Tibial nerve (tissue), 4 donors: ENCODE data around the gene TMEM161A. TPM values are rescaled to one million over a fixed set of nuclear protein-coding genes. Genes with fewer than 3 reads are reported as not detected.

Experiments used
- DNase-seq, 2 donors: peaks; one replicate each; pipeline ENCODE4 v3.0.0-alpha.2; 2019; ENCODE audit warnings: low spot score in 2 of 2
- H3K27ac ChIP-seq, 4 donors: fragments of 200-600 bp; sonication (generic) in 3 of 4; one replicate each; pipeline ENCODE4 v1.5.1; 2017 to 2019; ENCODE audit warnings: mild to moderate bottlenecking in 1 of 4
- H3K27me3 ChIP-seq, 2 donors: fragments of 200-600 bp; sonication (generic) in 1 of 2; one replicate each; pipeline versions ENCODE4 v1.5.1 to v1.6.0; 2017 to 2019
- H3K36me3 ChIP-seq, 3 donors: fragments of 200-600 bp; sonication (generic); one replicate each; pipeline ENCODE4 v1.5.1; 2018 to 2019
- H3K4me1 ChIP-seq, 4 donors: fragments of 200-600 bp; sonication (generic) in 3 of 4; one replicate each; pipeline ENCODE4 v1.5.1; 2017 to 2019
- H3K4me3 ChIP-seq, 4 donors: fragments of 200-600 bp; sonication (generic) in 3 of 4; one replicate each; pipeline ENCODE4 v1.5.1; 2017 to 2019; ENCODE audit warnings: mild to moderate bottlenecking in 1 of 4, moderate library complexity in 1 of 4
- H3K9me3 ChIP-seq, 4 donors: fragments of 200-600 bp; sonication (generic) in 3 of 4; one replicate each; pipeline ENCODE4 v1.5.1; 2017 to 2019
- EP300 ChIP-seq, 2 donors: sonication (generic); formaldehyde crosslinking; IDR thresholded peaks; one replicate each; pipeline ENCODE4 v1.6.1; 2017; ENCODE audit warnings: antibody characterized with exemption in 2 of 2, mild to moderate bottlenecking in 1 of 2
- POLR2A ChIP-seq, 2 donors: fragments of 450-650 bp; IDR thresholded peaks; one replicate each; pipeline ENCODE4 v1.6.1; 2017; ENCODE audit warnings: antibody characterized with exemption in 2 of 2, mild to moderate bottlenecking in 2 of 2, moderate library complexity in 2 of 2
- WGBS, 2 donors: methylation state at CpG; one replicate each; pipeline ENCODE4 v1.1.5; 2018; 5-methylcytosine and 5-hydroxymethylcytosine counted together
- total RNA-seq, 4 donors: library from RNA; depleted of rRNA; stranded (reverse); fragments of >200 nt; gene quantifications; one replicate each; pipeline ENCODE4 v1.1.0, GENCODE V29; 2016
- TF ChIP-seq, protein P1 (sequence below), 5 experiments: fragments of 200-600 bp in 3 of 5; fragments of 450-650 bp in 2 of 5; sonication (generic) in 3 of 5; IDR thresholded peaks; one replicate each; pipeline ENCODE4 v1.5.1; 2016 to 2019; ENCODE audit warnings: antibody characterized with exemption in 5 of 5, mild to moderate bottlenecking in 3 of 5, moderate library complexity in 2 of 5

Gene TMEM161A
- total RNA-seq, 4 donors from 2014 or later: 24.1 to 32.1 (median 24.8) TPM

- peak within 1 kb of the TSS in 3 of 4 donors; percentile 11 to 35 (median 30) for H3K4me3 ChIP-seq
- TF ChIP-seq, protein P1, sequence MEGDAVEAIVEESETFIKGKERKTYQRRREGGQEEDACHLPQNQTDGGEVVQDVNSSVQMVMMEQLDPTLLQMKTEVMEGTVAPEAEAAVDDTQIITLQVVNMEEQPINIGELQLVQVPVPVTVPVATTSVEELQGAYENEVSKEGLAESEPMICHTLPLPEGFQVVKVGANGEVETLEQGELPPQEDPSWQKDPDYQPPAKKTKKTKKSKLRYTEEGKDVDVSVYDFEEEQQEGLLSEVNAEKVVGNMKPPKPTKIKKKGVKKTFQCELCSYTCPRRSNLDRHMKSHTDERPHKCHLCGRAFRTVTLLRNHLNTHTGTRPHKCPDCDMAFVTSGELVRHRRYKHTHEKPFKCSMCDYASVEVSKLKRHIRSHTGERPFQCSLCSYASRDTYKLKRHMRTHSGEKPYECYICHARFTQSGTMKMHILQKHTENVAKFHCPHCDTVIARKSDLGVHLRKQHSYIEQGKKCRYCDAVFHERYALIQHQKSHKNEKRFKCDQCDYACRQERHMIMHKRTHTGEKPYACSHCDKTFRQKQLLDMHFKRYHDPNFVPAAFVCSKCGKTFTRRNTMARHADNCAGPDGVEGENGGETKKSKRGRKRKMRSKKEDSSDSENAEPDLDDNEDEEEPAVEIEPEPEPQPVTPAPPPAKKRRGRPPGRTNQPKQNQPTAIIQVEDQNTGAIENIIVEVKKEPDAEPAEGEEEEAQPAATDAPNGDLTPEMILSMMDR (IDR thresholded peaks at IDR 0.05): no peak
- TF ChIP-seq POLR2A (IDR thresholded peaks at IDR 0.05) (no peak), EP300 (IDR thresholded peaks at IDR 0.05) (no peak)
- H3K27ac ChIP-seq: no peak within 1 kb of the TSS
- H3K27me3 ChIP-seq: no peaks in the 10 kb centered on the region
- H3K9me3 ChIP-seq: no peaks in the 10 kb centered on the region
- peak; percentile 34 to 42 for DNase-seq
- 10 to 15% methylated on average over 24 to 56 of the region's 56 CpGs for WGBS, 2 donors
- peaks cover 0 to 21% (median 5%) of the 10 kb centered on the region in 4 donors for H3K4me1 ChIP-seq
- peaks cover 0 to 14% (median 0%) of the 10 kb centered on the region in 3 donors for H3K36me3 ChIP-seq
Observed at GRCh38 chr19:19170053-19170872, 32.0 kb upstream of the TMEM161A start, which contains the start of gene MEF2B. TSS of gene MEF2B (minus strand) at chr19:19170263. CDS start at chr19:19150735, 19,528 bp downstream.

GRCh38 chr19:19169236-19170052, 31.2 kb upstream of the TMEM161A start:
- H3K9me3 ChIP-seq: no peaks in the 10 kb centered on the region
- WGBS, 2 donors: 68 to 76% methylated on average over 9 of the region's 9 CpGs
- H3K36me3 ChIP-seq: peaks cover 0 to 13% (median 0%) of the 10 kb centered on the region in 3 donors
- no peak for DNase-seq
- no peak overlapping the region for H3K27ac ChIP-seq
- no peaks in the 10 kb centered on the region for H3K27me3 ChIP-seq
- no peak for TF ChIP-seq EP300 (IDR thresholded peaks at IDR 0.05)
- no peak for TF ChIP-seq POLR2A (IDR thresholded peaks at IDR 0.05)
- TF ChIP-seq, protein P1 (IDR thresholded peaks at IDR 0.05): no peak
- peaks cover 0 to 17% (median 5%) of the 10 kb centered on the region in 4 donors for H3K4me1 ChIP-seq
- H3K4me3 ChIP-seq: peak overlapping the region in 2 of 4 donors; percentile 30 to 35

DNA sequence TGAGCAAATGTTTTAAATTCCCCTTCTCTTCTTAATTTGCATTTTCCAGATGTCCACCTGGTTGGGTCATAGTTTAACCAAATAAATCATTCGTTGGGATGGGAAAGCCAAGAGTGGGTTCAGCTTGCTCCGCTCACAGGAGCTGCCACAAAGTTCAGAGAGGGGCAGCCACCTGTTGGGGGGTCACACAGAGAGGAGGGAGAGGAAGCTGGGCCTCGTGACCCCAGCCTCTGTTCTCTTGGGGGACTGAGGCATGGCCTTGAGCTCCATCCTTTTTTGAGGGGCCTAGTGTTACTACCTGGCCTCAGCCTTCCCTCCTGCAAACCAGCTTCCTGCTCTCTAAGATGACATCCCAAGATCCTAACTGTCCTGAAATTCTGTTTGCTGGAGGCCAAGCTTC, 29.3 kb upstream of the TMEM161A start:
- no peak for TF ChIP-seq POLR2A (IDR thresholded peaks at IDR 0.05)
- no peak for TF ChIP-seq EP300 (IDR thresholded peaks at IDR 0.05)
- TF ChIP-seq, protein P1 (IDR thresholded peaks at IDR 0.05): no peak
- whole genome bisulfite sequencing, 2 donors: 72 to 77% methylated on average over 2 to 3 of the region's 3 CpGs
- H3K9me3 ChIP-seq: no peaks in the 10 kb centered on the region
- H3K4me1 ChIP-seq: peaks cover 0 to 17% (median 5%) of the 10 kb centered on the region in 4 donors
- H3K27ac ChIP-seq: no peak overlapping the region
- peaks cover 0 to 11% (median 0%) of the 10 kb centered on the region in 3 donors for H3K36me3 ChIP-seq
- DNase-seq: no peak
- H3K27me3 ChIP-seq: no peaks in the 10 kb centered on the region
- H3K4me3 ChIP-seq: no peak overlapping the region

- TF ChIP-seq EP300 (IDR thresholded peaks at IDR 0.05): no peak
- TF ChIP-seq, protein P1 (IDR thresholded peaks at IDR 0.05): no peak
- TF ChIP-seq POLR2A (IDR thresholded peaks at IDR 0.05): no peak
- Histone ChIP-seq H3K4me1 (peaks cover 0 to 10% (median 4%) of the 10 kb centered on the region in 4 donors), H3K27me3 (no peaks in the 10 kb centered on the region), H3K27ac (no peak overlapping the region), H3K4me3 (no peak overlapping the region), H3K9me3 (no peaks in the 10 kb centered on the region), H3K36me3 (no peaks in the 10 kb centered on the region)
- DNase-seq: no peak
- WGBS, 2 donors: 100% methylated on average over 1 of the region's 1 CpG
Observed at GRCh38 chr19:19165396-19165795, 27.1 kb upstream of the TMEM161A start.
